ENCODE data around the gene DIPK1C.

DNA sequence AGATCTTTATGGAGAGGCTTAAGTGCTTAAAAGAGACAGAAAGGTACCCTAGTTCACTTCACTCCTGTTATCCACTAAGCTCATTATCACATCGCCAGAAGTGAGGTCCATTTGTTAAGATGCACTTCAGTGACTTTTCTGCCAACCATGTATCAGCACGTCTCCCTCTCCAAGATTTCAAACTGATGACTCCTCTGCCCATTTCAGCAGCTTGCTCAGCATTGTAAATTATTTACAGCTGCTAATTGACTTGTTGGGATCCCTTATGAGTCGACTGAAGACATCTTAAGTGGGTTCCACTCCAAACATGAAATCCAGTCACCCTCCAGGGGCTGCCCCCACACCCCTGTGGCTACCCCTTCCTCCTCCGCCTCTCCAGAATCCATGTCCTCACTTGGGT, 37.3 kb downstream of the DIPK1C start:
- no peak for TF ChIP-seq CTCF (IDR thresholded peaks at IDR 0.05; ENCODE audit: insufficient read depth, low read length)
- TF ChIP-seq REST (IDR thresholded peaks at IDR 0.05; ENCODE audit: insufficient replicate concordance, low read depth), result no peak
- TF ChIP-seq POLR2AphosphoS5 (IDR thresholded peaks at IDR 0.05; ENCODE audit: low read depth), result no peak
- TF ChIP-seq GABPA (IDR thresholded peaks at IDR 0.05; ENCODE audit: low read depth), result no peak
- TF ChIP-seq SPI1 (IDR thresholded peaks at IDR 0.05; ENCODE audit: borderline replicate concordance, low read depth), result no peak

Data from HL-60 (cell line).